PC-3 (cell line): ENCODE results near the gene GNB1. TPM values are rescaled to one million over a fixed set of nuclear protein-coding genes. Genes with fewer than 3 reads are reported as not detected.

Experiments used
- ATAC-seq: fragments of 200-7000 bp; cut with Tn5 transposase; 2 replicates; pipeline ENCODE4 v1.9.1; 2020; ENCODE audit warnings: mild to moderate bottlenecking, moderate library complexity
- BruUV-seq: library from RNA; stranded (reverse); fragments of 400-500 nt; replicated peaks from 2 replicates; lab custom pipeline; 2021; lab: Mats Ljungman, UMichigan
- CTCF ChIA-PET: fragments of 300-600 bp; sonication (Branson Sonifier 250); formaldehyde crosslinking; loops from one replicate; lab custom pipeline; 2022; ENCODE audit warnings: antibody characterized with exemption; lab: Charles Lee
- POLR2A ChIA-PET: fragments of 300-600 bp; sonication (Branson Sonifier 250); formaldehyde crosslinking; loops from one replicate; lab custom pipeline; 2022; ENCODE audit warnings: antibody characterized with exemption; ENCODE audit not compliant: unreplicated experiment; lab: Charles Lee
- DNase-seq: peaks from one replicate; pipeline ENCODE4 v3.0.0-alpha.2; 2015
- H2AFZ ChIP-seq: fragments of 300-600 bp; sonication (generic); 2 replicates; pipeline ENCODE4 v1.6.0; 2016; ENCODE audit warnings: antibody characterized with exemption, low read length
- H3F3A ChIP-seq: fragments of 300-600 bp; sonication (generic); one replicate; pipeline ENCODE4 v1.6.0; 2017; ENCODE audit warnings: antibody characterized with exemption, low read length, control low read depth, mild to moderate bottlenecking; ENCODE audit not compliant: unreplicated experiment
- H3K27ac ChIP-seq: fragments of 300-600 bp; sonication (generic); 2 replicates; pipeline ENCODE4 v1.5.1; 2016; ENCODE audit warnings: mild to moderate bottlenecking, low read length
- H3K27me3 ChIP-seq: fragments of 300-600 bp; sonication (generic); 2 replicates; pipeline ENCODE4 v1.6.1; 2016; ENCODE audit warnings: low read length, mixed read lengths
- H3K36me3 ChIP-seq: fragments of 300-600 bp; sonication (generic); 2 replicates; pipeline ENCODE4 v1.6.1; 2016; ENCODE audit warnings: low read depth, mixed run types, low read length, mixed read lengths
- H3K4me1 ChIP-seq: fragments of 300-600 bp; sonication (generic); 2 replicates; pipeline ENCODE4 v1.5.1; 2016; ENCODE audit warnings: low read length; ENCODE audit not compliant: insufficient read depth
- H3K4me2 ChIP-seq: fragments of 300-600 bp; sonication (generic); 2 replicates; pipeline ENCODE4 v1.6.0; 2016; ENCODE audit warnings: low read length
- H3K4me3 ChIP-seq: fragments of 300-600 bp; sonication (generic); 2 replicates; pipeline ENCODE4 v1.5.1; 2016; ENCODE audit warnings: mild to moderate bottlenecking, low read length, mixed read lengths
- H3K79me2 ChIP-seq: fragments of 300-600 bp; sonication (generic); 2 replicates; pipeline ENCODE4 v1.6.1; 2017; ENCODE audit warnings: low read length, mixed read lengths
- H3K9ac ChIP-seq: fragments of 300-600 bp; sonication (generic); 2 replicates; pipeline ENCODE4 v1.6.0; 2016; ENCODE audit warnings: mild to moderate bottlenecking, low read length
- H3K9me2 ChIP-seq: fragments of 300-600 bp; sonication (generic); replicated peaks from 2 replicates; pipeline ENCODE4 v1.6.1; 2016; ENCODE audit warnings: mixed run types, low read length, mixed read lengths
- H3K9me3 ChIP-seq: fragments of 300-600 bp; sonication (generic); 2 replicates; pipeline ENCODE4 v1.6.1; 2016; ENCODE audit warnings: low read length, mixed read lengths
- H4K20me1 ChIP-seq: fragments of 300-600 bp; sonication (generic); 2 replicates; pipeline ENCODE4 v1.6.1; 2016; ENCODE audit warnings: low read length, mixed read lengths
- CTCF ChIP-seq: fragments of 300-600 bp; sonication (generic); conservative IDR thresholded peaks from 2 replicates; pipeline ENCODE4 v1.5.1; 2017; ENCODE audit warnings: antibody characterized with exemption, low read depth, mild to moderate bottlenecking, low read length
- EZH2 ChIP-seq: fragments of 300-600 bp; sonication (generic); IDR thresholded peaks from one replicate; pipeline ENCODE4 v1.6.1; 2017; ENCODE audit warnings: antibody characterized with exemption, mild to moderate bottlenecking, low read length; ENCODE audit not compliant: unreplicated experiment
- EZH2phosphoT487 ChIP-seq: fragments of 300-600 bp; sonication (generic); IDR thresholded peaks from 2 replicates; pipeline ENCODE4 v1.6.1; 2018; ENCODE audit warnings: mild to moderate bottlenecking, antibody characterized with exemption, low read length, borderline replicate concordance
- intact Hi-C: fragments of 100-400 bp; cut with micrococcal nuclease; formaldehyde crosslinking; loops from 2 replicates; pipeline ENCODE4 v1.9.0; 2023
- total RNA-seq: library from RNA; depleted of rRNA; stranded (reverse); fragments of >200 nt; gene quantifications from 2 replicates; pipeline ENCODE4 v1.2.3, GENCODE V29; 2014

Gene GNB1
- total RNA-seq, 1 experiment from 2014 or later = 125 TPM

GRCh38 chr1:1804301-1804700 is 86.6 kb downstream of the GNB1 start:
- intact Hi-C loops = no loop called here
- H3K9me3 ChIP-seq = no peaks in the 10 kb centered on the region

GRCh38 chr1:1802871-1803270 is 88.0 kb downstream of the GNB1 start:
- H3K9ac ChIP-seq = no peak overlapping the region
- ATAC-seq = no peak
- ChIA-PET CTCF (no interaction called here), POLR2A (no interaction called here)
- no peak overlapping the region for H3K27ac ChIP-seq
- no peaks in the 10 kb centered on the region for H3K9me3 ChIP-seq
- H3K4me1 ChIP-seq = no peaks in the 10 kb centered on the region
- H2AFZ ChIP-seq = no peak overlapping the region
- no peak overlapping the region for H3K4me3 ChIP-seq
- H3K4me2 ChIP-seq = no peak overlapping the region
- H3K27me3 ChIP-seq = no peaks in the 10 kb centered on the region
- H3K79me2 ChIP-seq = peaks cover 28% of the 10 kb centered on the region; the same call in 1 of the 2 replicates
- DNase-seq = no peak
- BruUV-seq = no TSS peak
- H3K9me2 ChIP-seq = no peaks in the 10 kb centered on the region
- H4K20me1 ChIP-seq = peaks cover 16% of the 10 kb centered on the region; the same call in 1 of the 2 replicates
- peaks cover 4% of the 10 kb centered on the region for H3F3A ChIP-seq
- TF ChIP-seq CTCF = no peak
- no peak for TF ChIP-seq EZH2phosphoT487
- no peak for TF ChIP-seq EZH2
- H3K36me3 ChIP-seq = peaks cover 61% of the 10 kb centered on the region
- intact Hi-C loops = no loop called here

More at GRCh38 chr1:1804301-1804700, 86.6 kb downstream of the GNB1 start:
- H4K20me1 ChIP-seq = peaks cover 16% of the 10 kb centered on the region; the same call in 1 of the 2 replicates
- no peak overlapping the region for H3K9ac ChIP-seq
- no peaks in the 10 kb centered on the region for H3K27me3 ChIP-seq
- DNase-seq (no peak), ATAC-seq (no peak)
- no peaks in the 10 kb centered on the region for H3K4me1 ChIP-seq
- no peak overlapping the region for H3K27ac ChIP-seq
- CTCF ChIA-PET = no interaction called here
- H3K4me3 ChIP-seq = no peak overlapping the region
- peaks cover 64% of the 10 kb centered on the region for H3K36me3 ChIP-seq
- H3K79me2 ChIP-seq = peaks cover 22% of the 10 kb centered on the region; the same call in 1 of the 2 replicates
- no peak for TF ChIP-seq CTCF
- TF ChIP-seq EZH2 = no peak
- TF ChIP-seq EZH2phosphoT487 = no peak
- no peak overlapping the region for H3K4me2 ChIP-seq
- POLR2A ChIA-PET = no interaction called here
- H3F3A ChIP-seq = peaks cover 4% of the 10 kb centered on the region
- no TSS peak for BruUV-seq
- H3K9me2 ChIP-seq = no peaks in the 10 kb centered on the region
- H2AFZ ChIP-seq = no peak overlapping the region

GRCh38 chr1:1799716-1800115 is 91.2 kb downstream of the GNB1 start:
- H3K27ac ChIP-seq = no peak overlapping the region
- no TSS peak for BruUV-seq
- no peaks in the 10 kb centered on the region for H3K4me1 ChIP-seq
- intact Hi-C loops = no loop called here
- DNase-seq (no peak), ATAC-seq (no peak)
- H3K9ac ChIP-seq = no peak overlapping the region
- no peak overlapping the region for H3K4me3 ChIP-seq
- H3K36me3 ChIP-seq = peaks cover 72% of the 10 kb centered on the region
- peaks cover 16% of the 10 kb centered on the region; the same call in 1 of the 2 replicates for H4K20me1 ChIP-seq
- CTCF ChIA-PET = no interaction called here
- H2AFZ ChIP-seq = no peak overlapping the region
- TF ChIP-seq EZH2phosphoT487 = no peak
- no peak for TF ChIP-seq EZH2
- TF ChIP-seq CTCF = no peak
- no peaks in the 10 kb centered on the region for H3K9me3 ChIP-seq
- peaks cover 28% of the 10 kb centered on the region; the same call in 1 of the 2 replicates for H3K79me2 ChIP-seq
- H3K4me2 ChIP-seq = no peak overlapping the region
- no peaks in the 10 kb centered on the region for H3K27me3 ChIP-seq
- H3F3A ChIP-seq = peaks cover 4% of the 10 kb centered on the region
- POLR2A ChIA-PET = no interaction called here
- no peaks in the 10 kb centered on the region for H3K9me2 ChIP-seq
